WI38 (cell line): ENCODE results near the gene RNF186.

Experiments
- H3K4me3 ChIP-seq: 2 replicates; pipeline ENCODE4 v1.5.1; 2011; ENCODE audit warnings: low read depth, mild to moderate bottlenecking, control low read depth, low read length
- CTCF ChIP-seq: IDR thresholded peaks from 2 replicates; pipeline ENCODE4 v1.5.1; 2012; ENCODE audit warnings: low read depth, mild to moderate bottlenecking, control low read depth, low read length

RNF186 gene

GRCh38 chr1:19844731-19845495, 29.8 kb upstream of the RNF186 start:
- H3K4me3 ChIP-seq = no peak overlapping the region
- no peak for TF ChIP-seq CTCF

- H3K4me3 ChIP-seq = no peak overlapping the region
- no peak for TF ChIP-seq CTCF
Measured at GRCh38 chr1:19840228-19840627, 25.1 kb upstream of the RNF186 start.

GRCh38 chr1:19837866-19838265, 22.8 kb upstream of the RNF186 start:
- no peak for TF ChIP-seq CTCF

GRCh38 chr1:19835578-19835977, 20.5 kb upstream of the RNF186 start:
- H3K4me3 ChIP-seq = no peak overlapping the region
- no peak for TF ChIP-seq CTCF

More at GRCh38 chr1:19837866-19838265, 22.8 kb upstream of the RNF186 start:
- H3K4me3 ChIP-seq = no peak overlapping the region

GRCh38 chr1:19831441-19831840, 16.4 kb upstream of the RNF186 start:
- H3K4me3 ChIP-seq = no peak overlapping the region
- no peak for TF ChIP-seq CTCF

GRCh38 chr1:19828546-19828945, 13.5 kb upstream of the RNF186 start:
- TF ChIP-seq CTCF = no peak

GRCh38 chr1:19825298-19825697, 10.2 kb upstream of the RNF186 start:
- H3K4me3 ChIP-seq = no peak overlapping the region
- no peak for TF ChIP-seq CTCF

More at GRCh38 chr1:19828546-19828945, 13.5 kb upstream of the RNF186 start:
- no peak overlapping the region for H3K4me3 ChIP-seq
